HL-60 (cell line): ENCODE data around the gene RFXANK.

Experiments
- DNase-seq, 2 experiments: peaks; one replicate each; pipeline ENCODE4 v3.0.0-alpha.2; 2010 to 2020; ENCODE audit warnings: low read depth in 1 of 2, low spot score in 1 of 2
- H3K27ac ChIP-seq: fragments of 250-450 bp; sonication (Bioruptor Pico); replicated peaks from 2 replicates; pipeline ENCODE4 v1.5.1; 2020; ENCODE audit warnings: mild to moderate bottlenecking, moderate library complexity
- H3K27me3 ChIP-seq: fragments of 250-450 bp; sonication (Bioruptor Pico); 2 replicates; pipeline ENCODE4 v1.5.1; 2021; ENCODE audit warnings: mild to moderate bottlenecking, moderate library complexity; ENCODE audit not compliant: insufficient read depth, poor library complexity, severe bottlenecking
- H3K4me3 ChIP-seq: replicated peaks from 2 replicates; pipeline ENCODE4 v1.5.1; 2011; ENCODE audit warnings: mild to moderate bottlenecking, control low read depth, low read length; ENCODE audit not compliant: insufficient read depth
- CTCF ChIP-seq: IDR thresholded peaks from one replicate; pipeline ENCODE4 v1.5.1; 2011; ENCODE audit warnings: low read length, control low read depth, inconsistent platforms; ENCODE audit not compliant: insufficient read depth
- GABPA ChIP-seq: IDR thresholded peaks from 2 replicates; pipeline ENCODE4 v1.6.1; 2012; ENCODE audit warnings: low read depth
- POLR2AphosphoS5 ChIP-seq: IDR thresholded peaks from 2 replicates; pipeline ENCODE4 v1.6.1; 2012; ENCODE audit warnings: low read depth
- REST ChIP-seq: IDR thresholded peaks from 2 replicates; pipeline ENCODE4 v1.6.1; 2012; ENCODE audit warnings: low read depth; ENCODE audit not compliant: insufficient replicate concordance
- SPI1 ChIP-seq: IDR thresholded peaks from 2 replicates; pipeline ENCODE4 v1.6.1; 2012; ENCODE audit warnings: low read depth, mild to moderate bottlenecking, borderline replicate concordance

The RFXANK gene

GRCh38 chr19:19149435-19149834 lies 42.6 kb upstream of the RFXANK start:
- Histone ChIP-seq H3K27ac (no peak overlapping the region), H3K27me3 (no peaks in the 10 kb centered on the region), H3K4me3 (no peak overlapping the region)
- TF ChIP-seq REST (no peak), GABPA (no peak), SPI1 (no peak), POLR2AphosphoS5 (no peak), CTCF (no peak)
- no peak for DNase-seq

- no peak overlapping the region for H3K27ac ChIP-seq
- H3K27me3 ChIP-seq = no peaks in the 10 kb centered on the region
- TF ChIP-seq GABPA = no peak
- TF ChIP-seq SPI1 = no peak
- no peak for TF ChIP-seq CTCF
- no peak for TF ChIP-seq REST
- no peak for TF ChIP-seq POLR2AphosphoS5
- no peak for DNase-seq
- no peak overlapping the region for H3K4me3 ChIP-seq
Observed at GRCh38 chr19:19151418-19151817, 40.6 kb upstream of the RFXANK start.

- Histone ChIP-seq H3K27me3 (no peaks in the 10 kb centered on the region), H3K4me3 (no peak overlapping the region), H3K27ac (no peak overlapping the region)
- no peak for DNase-seq
- TF ChIP-seq REST (no peak), CTCF (no peak), SPI1 (no peak), GABPA (no peak)
Observed at GRCh38 chr19:19152668-19153384, 39.2 kb upstream of the RFXANK start.
